HepG2 (cell line): ENCODE measurements around the gene STPG4. TPM values are rescaled to one million over a fixed set of nuclear protein-coding genes. Genes with fewer than 3 reads are reported as not detected.

Experiments used
- ATF7 ChIP-seq, 2 experiments: fragments of 450-650 bp in 1 of 2; sonication (generic) in 1 of 2; formaldehyde crosslinking in 1 of 2; IDR thresholded peaks; 2 replicates each; pipeline versions ENCODE4 v1.4.0 to v1.6.1; 2016 to 2020; ENCODE audit warnings: antibody characterized with exemption in 1 of 2, mild to moderate bottlenecking in 1 of 2, missing genetic modification reagents in 1 of 2
- HOXA5 ChIP-seq: sonication (generic); formaldehyde crosslinking; IDR thresholded peaks from 2 replicates; pipeline ENCODE4 v1.4.0; 2020; ENCODE audit warnings: missing genetic modification reagents
- HOXA7 ChIP-seq: sonication (generic); formaldehyde crosslinking; IDR thresholded peaks from 2 replicates; pipeline ENCODE4 v1.8.1; 2022; ENCODE audit warnings: mild to moderate bottlenecking, missing genetic modification reagents, moderate library complexity
- MAFF ChIP-seq: IDR thresholded peaks from 2 replicates; pipeline ENCODE4 v1.6.1; 2011; ENCODE audit warnings: low read depth, low read length, improper control_type of control experiment
- MAZ ChIP-seq, 2 experiments: sonication (generic) in 1 of 2; formaldehyde crosslinking in 1 of 2; IDR thresholded peaks; 2 replicates each; pipeline versions ENCODE4 v1.5.0 to v1.6.1; 2012 to 2020; ENCODE audit warnings: low read depth in 2 of 2, mild to moderate bottlenecking in 2 of 2, borderline replicate concordance in 1 of 2, improper control_type of control experiment in 1 of 2, low read length in 1 of 2, missing genetic modification reagents in 1 of 2, moderate library complexity in 1 of 2
- MEIS1 ChIP-seq: sonication (generic); formaldehyde crosslinking; IDR thresholded peaks from 2 replicates; pipeline ENCODE4 v1.9.0; 2021; ENCODE audit warnings: mild to moderate bottlenecking, missing genetic modification reagents, moderate library complexity, borderline replicate concordance
- MIXL1 ChIP-seq: IDR thresholded peaks from 2 replicates; pipeline ENCODE4 v1.6.1; 2016
- PHF5A ChIP-seq: IDR thresholded peaks from one replicate; pipeline ENCODE4 v1.6.1; 2018; ENCODE audit warnings: low read depth, missing genetic modification reagents; ENCODE audit not compliant: unreplicated experiment
- PLSCR1 ChIP-seq: sonication (generic); formaldehyde crosslinking; IDR thresholded peaks from 2 replicates; pipeline ENCODE4 v1.5.0; 2020; ENCODE audit warnings: missing genetic modification reagents, mild to moderate bottlenecking, borderline replicate concordance
- STAG1 ChIP-seq: sonication (generic); formaldehyde crosslinking; IDR thresholded peaks from 2 replicates; pipeline ENCODE4 v1.4.0; 2020; ENCODE audit warnings: missing genetic modification reagents
- ZFP36L1 ChIP-seq: sonication (generic); formaldehyde crosslinking; IDR thresholded peaks from 2 replicates; pipeline ENCODE4 v1.8.0; 2022; ENCODE audit warnings: mild to moderate bottlenecking, missing genetic modification reagents, moderate library complexity
- ZFP82 ChIP-seq: sonication (generic); formaldehyde crosslinking; IDR thresholded peaks from 2 replicates; pipeline ENCODE4 v1.5.1; 2020; ENCODE audit warnings: mild to moderate bottlenecking, missing genetic modification reagents, borderline replicate concordance
- ZNF138 ChIP-seq: sonication (generic); formaldehyde crosslinking; IDR thresholded peaks from 2 replicates; pipeline ENCODE4 v1.5.0; 2020; ENCODE audit warnings: mild to moderate bottlenecking, low read depth, missing genetic modification reagents
- ZNF468 ChIP-seq: sonication (generic); formaldehyde crosslinking; IDR thresholded peaks from 2 replicates; pipeline ENCODE4 v1.8.0; 2022; ENCODE audit warnings: mild to moderate bottlenecking, moderate library complexity, missing genetic modification reagents
- ZNF556 ChIP-seq: sonication (generic); formaldehyde crosslinking; IDR thresholded peaks from 2 replicates; pipeline ENCODE4 v1.4.0; 2020; ENCODE audit warnings: mild to moderate bottlenecking, missing genetic modification reagents, borderline replicate concordance
- ZNF569 ChIP-seq: sonication (generic); formaldehyde crosslinking; IDR thresholded peaks from 2 replicates; pipeline ENCODE4 v1.5.0; 2020; ENCODE audit warnings: mild to moderate bottlenecking, missing genetic modification reagents, moderate library complexity, borderline replicate concordance
- ZNF580 ChIP-seq: IDR thresholded peaks from 2 replicates; pipeline ENCODE4 v1.6.1; 2016; ENCODE audit warnings: low read depth, borderline replicate concordance
- ZNF629 ChIP-seq: sonication (generic); formaldehyde crosslinking; conservative IDR thresholded peaks from 2 replicates; pipeline ENCODE4 v1.5.0; 2020; ENCODE audit warnings: missing genetic modification reagents
- ZNF768 ChIP-seq: sonication (generic); formaldehyde crosslinking; IDR thresholded peaks from 2 replicates; pipeline ENCODE4 v1.4.0; 2020; ENCODE audit warnings: missing genetic modification reagents
- ZSCAN31 ChIP-seq: sonication (generic); formaldehyde crosslinking; IDR thresholded peaks from 2 replicates; pipeline ENCODE4 v1.5.0; 2020; ENCODE audit warnings: low read depth, mild to moderate bottlenecking, missing genetic modification reagents
- polyA plus RNA-seq, 8 experiments: library from polyadenylated mRNA; depleted of rRNA in 3 of 8; stranded (reverse) in 7 of 8; unstranded in 1 of 8; fragments of >200 nt; fragmentation: Illumina TruSeq in 4 of 8; extraction: Trizol in 4 of 8; gene quantifications; 2 replicates each; pipeline versions ENCODE4 v1.2.1 to v1.2.3, GENCODE V29; 2011 to 2016; ENCODE audit warnings: low read depth in 4 of 8, missing spikeins in 1 of 8, mixed read lengths in 1 of 8; ENCODE audit not compliant: insufficient read depth in 1 of 8
- total RNA-seq, 5 experiments: library from RNA; depleted of rRNA; stranded (reverse); fragments of >200 nt; fragmentation: Illumina TruSeq; extraction: Trizol; gene quantifications; 2 replicates each; pipeline ENCODE4 v1.2.3, GENCODE V29; 2016; ENCODE audit warnings: low read depth in 1 of 5
- TF ChIP-seq, protein P1 (sequence below): sonication (generic); formaldehyde crosslinking; IDR thresholded peaks from 2 replicates; pipeline ENCODE4 v1.4.0; 2020; ENCODE audit warnings: missing genetic modification reagents
- TF ChIP-seq, protein P2 (sequence below): sonication (generic); formaldehyde crosslinking; IDR thresholded peaks from 2 replicates; pipeline ENCODE4 v1.4.0; 2020; ENCODE audit warnings: missing genetic modification reagents
- TF ChIP-seq, protein P3 (sequence below): IDR thresholded peaks from 2 replicates; pipeline ENCODE4 v1.6.1; 2012; ENCODE audit warnings: low read length, improper control_type of control experiment

STPG4 gene
- total and polyA plus RNA-seq, 2 of the 13 experiments (the other 11 are each of a cell fraction or from before 2014, with no cell fraction given) = 0.11 to 0.15 TPM

DNA sequence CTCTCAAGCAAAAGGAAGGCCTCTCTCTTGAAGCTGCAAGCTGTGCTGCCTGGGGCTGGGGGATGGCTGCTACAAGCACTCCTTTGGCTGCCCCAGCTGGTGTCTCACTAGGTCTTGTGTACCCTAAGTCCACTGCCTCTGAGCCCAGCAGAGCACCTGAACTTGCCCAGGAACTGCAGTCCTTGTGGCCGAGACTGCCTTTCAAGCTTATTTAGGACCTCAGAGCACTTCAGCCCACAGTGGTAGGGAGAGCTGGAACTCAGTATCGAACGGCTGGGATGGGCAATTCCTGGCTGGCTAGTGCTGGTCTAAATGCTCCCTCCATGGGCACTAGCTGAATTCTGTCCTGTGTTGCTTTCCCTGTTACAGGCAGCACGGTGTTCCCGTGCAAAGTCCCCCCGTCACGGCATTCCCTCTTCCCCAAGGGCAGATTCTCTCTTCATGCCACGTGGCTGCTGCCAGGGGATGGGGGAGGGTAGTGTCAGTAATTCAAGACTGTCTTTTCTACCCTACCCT lies 25.9 kb downstream of the STPG4 start (continued):
- TF ChIP-seq, protein P1, sequence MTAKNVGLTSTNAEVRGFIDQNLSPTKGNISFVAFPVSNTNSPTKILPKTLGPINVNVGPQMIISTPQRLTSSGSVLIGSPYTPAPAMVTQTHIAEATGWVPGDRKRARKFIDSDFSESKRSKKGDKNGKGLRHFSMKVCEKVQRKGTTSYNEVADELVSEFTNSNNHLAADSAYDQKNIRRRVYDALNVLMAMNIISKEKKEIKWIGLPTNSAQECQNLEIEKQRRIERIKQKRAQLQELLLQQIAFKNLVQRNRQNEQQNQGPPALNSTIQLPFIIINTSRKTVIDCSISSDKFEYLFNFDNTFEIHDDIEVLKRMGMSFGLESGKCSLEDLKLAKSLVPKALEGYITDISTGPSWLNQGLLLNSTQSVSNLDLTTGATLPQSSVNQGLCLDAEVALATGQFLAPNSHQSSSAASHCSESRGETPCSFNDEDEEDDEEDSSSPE (CRISPR knock-in tag) = peak; percentile 49; the same call in 1 of the 2 replicates
- TF ChIP-seq ZNF569 = no peak
- TF ChIP-seq MAZ (IDR thresholded peaks at IDR 0.05; ENCODE audit: borderline replicate concordance, low read depth, low read length) = no peak
- no peak for TF ChIP-seq MAZ (CRISPR knock-in tag; IDR thresholded peaks at IDR 0.05; ENCODE audit: low read depth)
- no peak for TF ChIP-seq PLSCR1 (CRISPR knock-in tag)
- TF ChIP-seq, protein P2, sequence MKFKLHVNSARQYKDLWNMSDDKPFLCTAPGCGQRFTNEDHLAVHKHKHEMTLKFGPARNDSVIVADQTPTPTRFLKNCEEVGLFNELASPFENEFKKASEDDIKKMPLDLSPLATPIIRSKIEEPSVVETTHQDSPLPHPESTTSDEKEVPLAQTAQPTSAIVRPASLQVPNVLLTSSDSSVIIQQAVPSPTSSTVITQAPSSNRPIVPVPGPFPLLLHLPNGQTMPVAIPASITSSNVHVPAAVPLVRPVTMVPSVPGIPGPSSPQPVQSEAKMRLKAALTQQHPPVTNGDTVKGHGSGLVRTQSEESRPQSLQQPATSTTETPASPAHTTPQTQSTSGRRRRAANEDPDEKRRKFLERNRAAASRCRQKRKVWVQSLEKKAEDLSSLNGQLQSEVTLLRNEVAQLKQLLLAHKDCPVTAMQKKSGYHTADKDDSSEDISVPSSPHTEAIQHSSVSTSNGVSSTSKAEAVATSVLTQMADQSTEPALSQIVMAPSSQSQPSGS (CRISPR knock-in tag) = peak; percentile 14; the same call in 1 of the 2 replicates
- TF ChIP-seq HOXA7 = no peak
- no peak for TF ChIP-seq ATF7 (IDR thresholded peaks at IDR 0.05)
- TF ChIP-seq ATF7 (CRISPR knock-in tag; IDR thresholded peaks at IDR 0.05) = no peak
- TF ChIP-seq ZNF468 (CRISPR knock-in tag) = no peak
- TF ChIP-seq PHF5A (CRISPR knock-in tag) = no peak
- no peak; the same call in 1 of the 2 replicates for TF ChIP-seq STAG1
- TF ChIP-seq MAFF = no peak
- no peak for TF ChIP-seq ZNF580 (CRISPR knock-in tag)
- TF ChIP-seq ZFP82 (CRISPR knock-in tag) = no peak
- TF ChIP-seq ZNF768 (CRISPR knock-in tag) = no peak
- TF ChIP-seq ZFP36L1 = no peak
- TF ChIP-seq ZNF556 (CRISPR knock-in tag) = no peak; the same call in 1 of the 2 replicates
- 0 out of 2 replicates have a peak, but pooled peaks have one; percentile 22 for TF ChIP-seq ZSCAN31 (CRISPR knock-in tag)
- no peak for TF ChIP-seq ZNF629 (CRISPR knock-in tag)
- TF ChIP-seq HOXA5 (CRISPR knock-in tag) = no peak
- no peak for TF ChIP-seq MIXL1 (CRISPR knock-in tag)
- TF ChIP-seq MEIS1 = no peak
- TF ChIP-seq, protein P3, sequence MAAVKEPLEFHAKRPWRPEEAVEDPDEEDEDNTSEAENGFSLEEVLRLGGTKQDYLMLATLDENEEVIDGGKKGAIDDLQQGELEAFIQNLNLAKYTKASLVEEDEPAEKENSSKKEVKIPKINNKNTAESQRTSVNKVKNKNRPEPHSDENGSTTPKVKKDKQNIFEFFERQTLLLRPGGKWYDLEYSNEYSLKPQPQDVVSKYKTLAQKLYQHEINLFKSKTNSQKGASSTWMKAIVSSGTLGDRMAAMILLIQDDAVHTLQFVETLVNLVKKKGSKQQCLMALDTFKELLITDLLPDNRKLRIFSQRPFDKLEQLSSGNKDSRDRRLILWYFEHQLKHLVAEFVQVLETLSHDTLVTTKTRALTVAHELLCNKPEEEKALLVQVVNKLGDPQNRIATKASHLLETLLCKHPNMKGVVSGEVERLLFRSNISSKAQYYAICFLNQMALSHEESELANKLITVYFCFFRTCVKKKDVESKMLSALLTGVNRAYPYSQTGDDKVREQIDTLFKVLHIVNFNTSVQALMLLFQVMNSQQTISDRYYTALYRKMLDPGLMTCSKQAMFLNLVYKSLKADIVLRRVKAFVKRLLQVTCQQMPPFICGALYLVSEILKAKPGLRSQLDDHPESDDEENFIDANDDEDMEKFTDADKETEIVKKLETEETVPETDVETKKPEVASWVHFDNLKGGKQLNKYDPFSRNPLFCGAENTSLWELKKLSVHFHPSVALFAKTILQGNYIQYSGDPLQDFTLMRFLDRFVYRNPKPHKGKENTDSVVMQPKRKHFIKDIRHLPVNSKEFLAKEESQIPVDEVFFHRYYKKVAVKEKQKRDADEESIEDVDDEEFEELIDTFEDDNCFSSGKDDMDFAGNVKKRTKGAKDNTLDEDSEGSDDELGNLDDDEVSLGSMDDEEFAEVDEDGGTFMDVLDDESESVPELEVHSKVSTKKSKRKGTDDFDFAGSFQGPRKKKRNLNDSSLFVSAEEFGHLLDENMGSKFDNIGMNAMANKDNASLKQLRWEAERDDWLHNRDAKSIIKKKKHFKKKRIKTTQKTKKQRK = no peak
- TF ChIP-seq ZNF138 (CRISPR knock-in tag) = no peak
